Measurements from ENCODE around the gene SRPK3. TPM values are rescaled to one million over a fixed set of nuclear protein-coding genes. Genes with fewer than 3 reads are reported as not detected.
A peak's percentile ranks its signal among the peaks of the same experiment; 100 is the strongest.

The SRPK3 gene
- polyA plus RNA-seq, 1 of the 3 experiments (the other 2 are of a cell fraction), result 0.74 TPM

GRCh38 chrX:153767674-153768055 lies 13.2 kb upstream of the SRPK3 start:
- no peak overlapping the region for H3K4me2 ChIP-seq
- CTCF ChIA-PET, result interaction anchor here (2.1 to 10.2 kb wide), 2 partner anchors 10 to 181 kb away, joined by 8 to 134 read pairs; partner anchors contain the start of gene RENBP
- peaks cover 0 to 4% of the 10 kb centered on the region in 2 experiments for H3K36me3 ChIP-seq (replicated peaks in 1 of 2; ENCODE audit: control insufficient read depth in 1 of 2, insufficient read depth in 2 of 2, low read length in 1 of 2)
- peaks cover 2 to 27% of the 10 kb centered on the region in 2 experiments; a peak in 1 of 4 replicates for H3K4me1 ChIP-seq (ENCODE audit: control insufficient read depth in 1 of 2, insufficient read depth in 2 of 2, low read depth in 1 of 2, low read length in 1 of 2)
- DNase-seq, result peak; percentile 27
- H3F3A ChIP-seq (replicated peaks; ENCODE audit: insufficient read depth), result no peaks in the 10 kb centered on the region
- no peaks in the 10 kb centered on the region for H3K9me2 ChIP-seq
- no peak overlapping the region for H2AFZ ChIP-seq (ENCODE audit: low read depth)
- no peak overlapping the region for H3K4me3 ChIP-seq (ENCODE audit: low read depth in 2 of 2, low read length in 1 of 2)
- POLR2A ChIA-PET, result no interaction called here
- peaks cover 6% of the 10 kb centered on the region; the same call in 1 of the 2 replicates for H3K79me2 ChIP-seq (ENCODE audit: insufficient read depth)
- H3K9me3 ChIP-seq, result no peaks in the 10 kb centered on the region
- H3K27me3 ChIP-seq (ENCODE audit: insufficient read depth), result no peaks in the 10 kb centered on the region
- whole genome bisulfite sequencing (ENCODE audit: low lambda C conversion rate), result no CpG with 5 or more reads among the region's 20 CpGs
- TF ChIP-seq RXRA (IDR thresholded peaks at IDR 0.05; ENCODE audit: borderline replicate concordance, low read depth) (no peak), SIN3A (IDR thresholded peaks at IDR 0.05; ENCODE audit: borderline replicate concordance, low read depth, low read length) (no peak), REST (IDR thresholded peaks at IDR 0.05; ENCODE audit: low read depth, low read length) (peak; percentile 72; the same call in 1 of the 2 replicates)
- H3K9ac ChIP-seq, result no peak overlapping the region
- H3K27ac ChIP-seq (ENCODE audit: low read depth in 2 of 2, low read length in 1 of 2), result no peak overlapping the region
- peaks cover 9% of the 10 kb centered on the region; the same call in 1 of the 2 replicates for H4K20me1 ChIP-seq (ENCODE audit: insufficient read depth)

- H3K9me3 ChIP-seq, result no peaks in the 10 kb centered on the region
- H3K79me2 ChIP-seq (ENCODE audit: insufficient read depth), result peaks cover 6% of the 10 kb centered on the region; the same call in 1 of the 2 replicates
- H4K20me1 ChIP-seq (ENCODE audit: insufficient read depth), result peaks cover 8% of the 10 kb centered on the region; the same call in 1 of the 2 replicates
- H3K36me3 ChIP-seq (replicated peaks in 1 of 2; ENCODE audit: control insufficient read depth in 1 of 2, insufficient read depth in 2 of 2, low read length in 1 of 2), result peaks cover 0 to 4% of the 10 kb centered on the region in 2 experiments
- no peak overlapping the region for H2AFZ ChIP-seq (ENCODE audit: low read depth)
- peaks cover 2 to 27% of the 10 kb centered on the region in 2 experiments; a peak in 1 of 4 replicates for H3K4me1 ChIP-seq (ENCODE audit: control insufficient read depth in 1 of 2, insufficient read depth in 2 of 2, low read depth in 1 of 2, low read length in 1 of 2)
- no peak overlapping the region for H3K9ac ChIP-seq
- no peaks in the 10 kb centered on the region for H3K27me3 ChIP-seq (ENCODE audit: insufficient read depth)
- DNase-seq, result peak; percentile 44
- ChIA-PET CTCF (interaction anchor here (0.7 to 10.2 kb wide), 3 partner anchors 10 to 180 kb away, joined by 4 to 134 read pairs (median 8); partner anchors contain the start of gene RENBP), POLR2A (no interaction called here)
- TF ChIP-seq RAD21 (IDR thresholded peaks at IDR 0.05; ENCODE audit: low read length) (no peak), CTCF (IDR thresholded peaks at IDR 0.05) (peak; percentile 20; the same call in 1 of the 2 replicates), SIN3A (IDR thresholded peaks at IDR 0.05; ENCODE audit: borderline replicate concordance, low read depth, low read length) (no peak), EZH2phosphoT487 (IDR thresholded peaks at IDR 0.05; ENCODE audit: borderline replicate concordance, low read depth) (no peak), RXRA (IDR thresholded peaks at IDR 0.05; ENCODE audit: borderline replicate concordance, low read depth) (no peak), NRF1 (IDR thresholded peaks at IDR 0.05; ENCODE audit: low read depth, low read length) (no peak)
- 58% methylated on average over 12 of the region's 22 CpGs for WGBS (ENCODE audit: low lambda C conversion rate)
- H3K27ac ChIP-seq (ENCODE audit: low read depth in 2 of 2, low read length in 1 of 2), result no peak overlapping the region
- H3F3A ChIP-seq (replicated peaks; ENCODE audit: insufficient read depth), result no peaks in the 10 kb centered on the region
- H3K4me3 ChIP-seq (ENCODE audit: low read depth in 2 of 2, low read length in 1 of 2), result no peak overlapping the region
- no peak overlapping the region for H3K4me2 ChIP-seq
- H3K9me2 ChIP-seq, result no peaks in the 10 kb centered on the region
These were observed 12.3 kb upstream of the SRPK3 start for GRCh38 chrX:153768311-153769157.
